H7 (cell line): ENCODE measurements around the gene SELENOT. TPM values are rescaled to one million over a fixed set of nuclear protein-coding genes. Genes with fewer than 3 reads are reported as not detected.
A peak's percentile ranks its signal among the peaks of the same experiment; 100 is the strongest.

Experiments used
- DNase-seq: peaks from one replicate; pipeline ENCODE4 v3.0.0; 2012
- H3K27me3 ChIP-seq: 2 replicates; pipeline ENCODE4 v1.6.0; 2011; ENCODE audit warnings: mild to moderate bottlenecking, low read length; ENCODE audit not compliant: control insufficient read depth, insufficient read depth
- H3K36me3 ChIP-seq: replicated peaks from 2 replicates; pipeline ENCODE4 v1.5.1; 2011; ENCODE audit warnings: low read length; ENCODE audit not compliant: control insufficient read depth, insufficient read depth
- H3K4me3 ChIP-seq: 2 replicates; pipeline ENCODE4 v1.5.1; 2011; ENCODE audit warnings: low read depth, mild to moderate bottlenecking, control low read depth, low read length, moderate library complexity; ENCODE audit not compliant: insufficient read depth
- total RNA-seq: library from RNA; depleted of rRNA; stranded (reverse); fragments of >200 nt; shearing (Covaris generic); gene quantifications from 2 replicates; pipeline ENCODE4 v1.2.3, GENCODE V29; 2014; rRNA removed

SELENOT gene
- total RNA-seq: 106 and 140 TPM in 2 replicates

GRCh38 chr3:150603153-150603979, at the start of gene SELENOT:
SELENOT (plus strand) TSS chr3:150603321; CDS start chr3:150603363, 42 bp downstream.
- no peaks in the 10 kb centered on the region for H3K36me3 ChIP-seq
- peak; percentile 97 for DNase-seq
- peak within 1 kb of the TSS; percentile 81 for H3K4me3 ChIP-seq
- H3K27me3 ChIP-seq: no peaks in the 10 kb centered on the region

- peaks cover 3% of the 10 kb centered on the region for H3K36me3 ChIP-seq
- DNase-seq: no peak
- no peaks in the 10 kb centered on the region for H3K27me3 ChIP-seq
- no peak overlapping the region for H3K4me3 ChIP-seq
Measured at GRCh38 chr3:150555859-150556436, 47.2 kb upstream of the SELENOT start.

GRCh38 chr3:150556792-150557191, 46.3 kb upstream of the SELENOT start:
- Histone ChIP-seq H3K4me3 (no peak overlapping the region), H3K36me3 (peaks cover 3% of the 10 kb centered on the region), H3K27me3 (no peaks in the 10 kb centered on the region)

GRCh38 chr3:150557725-150558124, 45.4 kb upstream of the SELENOT start:
- DNase-seq: no peak
- H3K36me3 ChIP-seq: peaks cover 3% of the 10 kb centered on the region
- H3K27me3 ChIP-seq: no peaks in the 10 kb centered on the region
- no peak overlapping the region for H3K4me3 ChIP-seq

More at GRCh38 chr3:150556792-150557191, 46.3 kb upstream of the SELENOT start:
- DNase-seq: no peak

- H3K36me3 ChIP-seq: peaks cover 4% of the 10 kb centered on the region
- H3K27me3 ChIP-seq: no peaks in the 10 kb centered on the region
- no peak for DNase-seq
- H3K4me3 ChIP-seq: no peak overlapping the region
Measured at GRCh38 chr3:150564243-150564642, 38.9 kb upstream of the SELENOT start.

- no peak overlapping the region for H3K4me3 ChIP-seq
- DNase-seq: no peak
- peaks cover 4% of the 10 kb centered on the region for H3K36me3 ChIP-seq
- no peaks in the 10 kb centered on the region for H3K27me3 ChIP-seq
Measured at GRCh38 chr3:150567328-150567727, 35.8 kb upstream of the SELENOT start.

GRCh38 chr3:150577855-150578254, 25.3 kb upstream of the SELENOT start:
- Histone ChIP-seq H3K4me3 (no peak overlapping the region), H3K36me3 (peaks cover 6% of the 10 kb centered on the region), H3K27me3 (no peaks in the 10 kb centered on the region)
- DNase-seq: no peak

- Histone ChIP-seq H3K27me3 (no peaks in the 10 kb centered on the region), H3K4me3 (no peak overlapping the region), H3K36me3 (peaks cover 11% of the 10 kb centered on the region)
- DNase-seq: no peak
Measured at GRCh38 chr3:150581174-150581573, 21.9 kb upstream of the SELENOT start.

GRCh38 chr3:150582620-150583019, 20.5 kb upstream of the SELENOT start:
- Histone ChIP-seq H3K36me3 (peaks cover 11% of the 10 kb centered on the region), H3K27me3 (no peaks in the 10 kb centered on the region), H3K4me3 (no peak overlapping the region)
- DNase-seq: no peak

GRCh38 chr3:150583028-150583427, 20.1 kb upstream of the SELENOT start:
- no peak for DNase-seq
- H3K4me3 ChIP-seq: no peak overlapping the region
- H3K27me3 ChIP-seq: no peaks in the 10 kb centered on the region
- peaks cover 11% of the 10 kb centered on the region for H3K36me3 ChIP-seq

GRCh38 chr3:150588027-150588830, 14.9 kb upstream of the SELENOT start:
- Histone ChIP-seq H3K36me3 (peaks cover 7% of the 10 kb centered on the region), H3K27me3 (no peaks in the 10 kb centered on the region), H3K4me3 (no peak overlapping the region)
- DNase-seq: no peak

- DNase-seq: no peak
- Histone ChIP-seq H3K4me3 (no peak overlapping the region), H3K27me3 (no peaks in the 10 kb centered on the region), H3K36me3 (peaks cover 1% of the 10 kb centered on the region; the same call in 1 of the 2 replicates)
Measured at GRCh38 chr3:150589759-150590158, 13.4 kb upstream of the SELENOT start.

- Histone ChIP-seq H3K27me3 (no peaks in the 10 kb centered on the region), H3K36me3 (no peaks in the 10 kb centered on the region), H3K4me3 (no peak overlapping the region)
- DNase-seq: no peak
Measured at GRCh38 chr3:150594150-150594549, 9.0 kb upstream of the SELENOT start.

GRCh38 chr3:150597646-150598045, 5.5 kb upstream of the SELENOT start:
- no peaks in the 10 kb centered on the region for H3K27me3 ChIP-seq
- H3K4me3 ChIP-seq: no peak overlapping the region
- H3K36me3 ChIP-seq: no peaks in the 10 kb centered on the region
- DNase-seq: no peak
